ENCODE results near the gene PTPRA. TPM values are rescaled to one million over a fixed set of nuclear protein-coding genes. Genes with fewer than 3 reads are reported as not detected.

Gene PTPRA
- polyA plus RNA-seq, 3 donors, result 13.0 to 41.9 (median 13.1) TPM

GRCh38 chr20:2967841-2968240 lies 94.6 kb downstream of the PTPRA start:
- Histone ChIP-seq H3K79me2 (ENCODE audit: insufficient read depth, low read length) (no peaks in the 10 kb centered on the region), H4K20me1 (ENCODE audit: insufficient read depth, low read length) (no peaks in the 10 kb centered on the region), H3K9me3 (replicated peaks in 1 of 2; ENCODE audit: control insufficient read depth in 1 of 2, insufficient read depth in 1 of 2, low read length in 2 of 2) (no peaks in the 10 kb centered on the region), H3K4me1 (ENCODE audit: control insufficient read depth in 1 of 2, insufficient read depth in 2 of 2, low read length in 2 of 2) (no peaks in the 10 kb centered on the region), H3K27ac (ENCODE audit: low read depth in 1 of 2, low read length in 2 of 2) (no peak overlapping the region), H3K36me3 (replicated peaks in 1 of 2; ENCODE audit: control insufficient read depth in 1 of 2, insufficient read depth in 2 of 2, low read length in 2 of 2) (peaks cover 23 to 69% of the 10 kb centered on the region in 2 donors), H3K4me3 (replicated peaks in 1 of 3; ENCODE audit: low read depth in 2 of 3, low read length in 3 of 3) (no peak overlapping the region), H2AFZ (ENCODE audit: insufficient read depth, low read depth, low read length, poor library complexity, severe bottlenecking) (no peak overlapping the region), H3K4me2 (replicated peaks; ENCODE audit: extremely low read depth, low read length, poor library complexity, severe bottlenecking) (no peak overlapping the region), H3K9ac (ENCODE audit: insufficient read depth, low read length, poor library complexity, severe bottlenecking) (no peak overlapping the region), H3K27me3 (ENCODE audit: control insufficient read depth in 2 of 2, insufficient read depth in 2 of 2, low read length in 2 of 2) (no peaks in the 10 kb centered on the region)
- Mint-ChIP-seq H3K9me3 (peaks cover 0 to 3% (median 0%) of the 10 kb centered on the region in 7 donors), H3K36me3 (peaks cover 46 to 65% of the 10 kb centered on the region in 2 donors), H3K27me3 (ENCODE audit: low read depth in 3 of 3) (no peaks in the 10 kb centered on the region), H3K27ac (no peak overlapping the region), H3K4me1 (no peaks in the 10 kb centered on the region), H3K4me3 (no peak overlapping the region)
- intact Hi-C loops (cut with micrococcal nuclease), result no loop called here
- TF ChIP-seq, protein P1, sequence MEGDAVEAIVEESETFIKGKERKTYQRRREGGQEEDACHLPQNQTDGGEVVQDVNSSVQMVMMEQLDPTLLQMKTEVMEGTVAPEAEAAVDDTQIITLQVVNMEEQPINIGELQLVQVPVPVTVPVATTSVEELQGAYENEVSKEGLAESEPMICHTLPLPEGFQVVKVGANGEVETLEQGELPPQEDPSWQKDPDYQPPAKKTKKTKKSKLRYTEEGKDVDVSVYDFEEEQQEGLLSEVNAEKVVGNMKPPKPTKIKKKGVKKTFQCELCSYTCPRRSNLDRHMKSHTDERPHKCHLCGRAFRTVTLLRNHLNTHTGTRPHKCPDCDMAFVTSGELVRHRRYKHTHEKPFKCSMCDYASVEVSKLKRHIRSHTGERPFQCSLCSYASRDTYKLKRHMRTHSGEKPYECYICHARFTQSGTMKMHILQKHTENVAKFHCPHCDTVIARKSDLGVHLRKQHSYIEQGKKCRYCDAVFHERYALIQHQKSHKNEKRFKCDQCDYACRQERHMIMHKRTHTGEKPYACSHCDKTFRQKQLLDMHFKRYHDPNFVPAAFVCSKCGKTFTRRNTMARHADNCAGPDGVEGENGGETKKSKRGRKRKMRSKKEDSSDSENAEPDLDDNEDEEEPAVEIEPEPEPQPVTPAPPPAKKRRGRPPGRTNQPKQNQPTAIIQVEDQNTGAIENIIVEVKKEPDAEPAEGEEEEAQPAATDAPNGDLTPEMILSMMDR (IDR thresholded peaks at IDR 0.05), result no peak
- no peak for DNase-seq
- WGBS (ENCODE audit: insufficient coverage), result 100% methylated on average over 1 of the region's 3 CpGs

DNA sequence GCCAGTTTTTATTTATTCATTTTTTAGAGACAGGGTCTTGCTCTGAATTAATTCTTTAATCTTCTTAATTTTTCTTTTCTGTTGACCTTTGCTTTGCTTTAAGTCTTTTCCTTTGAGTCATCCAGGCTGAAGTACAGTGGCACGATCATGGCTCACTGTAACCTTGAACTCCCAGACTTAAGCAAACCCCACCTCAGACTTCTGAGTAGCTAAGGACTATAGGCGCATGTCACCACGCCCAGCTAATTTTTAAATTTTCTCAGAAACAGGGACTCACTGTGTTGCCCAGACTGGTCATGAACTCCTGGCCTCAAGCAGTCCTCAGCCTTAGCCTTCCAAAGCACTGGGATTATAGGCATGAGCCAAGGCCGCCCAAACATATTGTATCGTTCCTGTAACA lies 98.8 kb downstream of the PTPRA start:
- H4K20me1 ChIP-seq (ENCODE audit: insufficient read depth, low read length), result no peaks in the 10 kb centered on the region
- H3K4me3 ChIP-seq (replicated peaks in 1 of 3; ENCODE audit: low read depth in 2 of 3, low read length in 3 of 3), result no peak overlapping the region
- H3K9me3 ChIP-seq (replicated peaks in 1 of 2; ENCODE audit: control insufficient read depth in 1 of 2, insufficient read depth in 1 of 2, low read length in 2 of 2), result no peaks in the 10 kb centered on the region
- H3K36me3 ChIP-seq (replicated peaks in 1 of 2; ENCODE audit: control insufficient read depth in 1 of 2, insufficient read depth in 2 of 2, low read length in 2 of 2), result peaks cover 13 to 61% of the 10 kb centered on the region in 2 donors
- no peaks in the 10 kb centered on the region for H3K4me1 Mint-ChIP-seq
- no peak overlapping the region for H2AFZ ChIP-seq (ENCODE audit: insufficient read depth, low read depth, low read length, poor library complexity, severe bottlenecking)
- no peak for DNase-seq
- H3K27me3 Mint-ChIP-seq (ENCODE audit: low read depth in 3 of 3), result peaks cover 0 to 2% (median 0%) of the 10 kb centered on the region in 3 donors
- H3K4me2 ChIP-seq (replicated peaks; ENCODE audit: extremely low read depth, low read length, poor library complexity, severe bottlenecking), result no peak overlapping the region
- no peaks in the 10 kb centered on the region for H3K4me1 ChIP-seq (ENCODE audit: control insufficient read depth in 1 of 2, insufficient read depth in 2 of 2, low read length in 2 of 2)
- H3K36me3 Mint-ChIP-seq, result peaks cover 38 to 64% of the 10 kb centered on the region in 2 donors
- peaks cover 0 to 3% (median 0%) of the 10 kb centered on the region in 7 donors for H3K9me3 Mint-ChIP-seq
- TF ChIP-seq, protein P1 (IDR thresholded peaks at IDR 0.05), result no peak
- H3K27ac ChIP-seq (ENCODE audit: low read depth in 1 of 2, low read length in 2 of 2), result no peak overlapping the region
- intact Hi-C loops (cut with micrococcal nuclease), result no loop called here
- H3K4me3 Mint-ChIP-seq, result no peak overlapping the region
- H3K27me3 ChIP-seq (ENCODE audit: control insufficient read depth in 2 of 2, insufficient read depth in 2 of 2, low read length in 2 of 2), result no peaks in the 10 kb centered on the region
- H3K79me2 ChIP-seq (ENCODE audit: insufficient read depth, low read length), result no peaks in the 10 kb centered on the region
- H3K9ac ChIP-seq (ENCODE audit: insufficient read depth, low read length, poor library complexity, severe bottlenecking), result no peak overlapping the region
- H3K27ac Mint-ChIP-seq, result no peak overlapping the region
- WGBS (ENCODE audit: insufficient coverage), result 100% methylated on average over 3 of the region's 5 CpGs
